ENCODE data around the gene TSPO2.

- no peak for TF ChIP-seq EP300 (IDR thresholded peaks at IDR 0.05)
- TF ChIP-seq, protein P1, sequence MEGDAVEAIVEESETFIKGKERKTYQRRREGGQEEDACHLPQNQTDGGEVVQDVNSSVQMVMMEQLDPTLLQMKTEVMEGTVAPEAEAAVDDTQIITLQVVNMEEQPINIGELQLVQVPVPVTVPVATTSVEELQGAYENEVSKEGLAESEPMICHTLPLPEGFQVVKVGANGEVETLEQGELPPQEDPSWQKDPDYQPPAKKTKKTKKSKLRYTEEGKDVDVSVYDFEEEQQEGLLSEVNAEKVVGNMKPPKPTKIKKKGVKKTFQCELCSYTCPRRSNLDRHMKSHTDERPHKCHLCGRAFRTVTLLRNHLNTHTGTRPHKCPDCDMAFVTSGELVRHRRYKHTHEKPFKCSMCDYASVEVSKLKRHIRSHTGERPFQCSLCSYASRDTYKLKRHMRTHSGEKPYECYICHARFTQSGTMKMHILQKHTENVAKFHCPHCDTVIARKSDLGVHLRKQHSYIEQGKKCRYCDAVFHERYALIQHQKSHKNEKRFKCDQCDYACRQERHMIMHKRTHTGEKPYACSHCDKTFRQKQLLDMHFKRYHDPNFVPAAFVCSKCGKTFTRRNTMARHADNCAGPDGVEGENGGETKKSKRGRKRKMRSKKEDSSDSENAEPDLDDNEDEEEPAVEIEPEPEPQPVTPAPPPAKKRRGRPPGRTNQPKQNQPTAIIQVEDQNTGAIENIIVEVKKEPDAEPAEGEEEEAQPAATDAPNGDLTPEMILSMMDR (IDR thresholded peaks at IDR 0.05) = no peak
Observed at GRCh38 chr6:41050536-41050935, 8.3 kb downstream of the TSPO2 start.

All from tibial nerve (tissue), 4 donors.